Neural cell (in vitro differentiated cells): ENCODE measurements around the gene HDAC4.

Experiments
- CTCF ChIP-seq: fragments of 450-650 bp; IDR thresholded peaks from 2 replicates; pipeline ENCODE4 v1.5.1; 2014; ENCODE audit warnings: antibody characterized with exemption, mild to moderate bottlenecking, moderate library complexity; ENCODE audit not compliant: poor library complexity, severe bottlenecking
- EP300 ChIP-seq: fragments of 450-650 bp; conservative IDR thresholded peaks from 2 replicates; pipeline ENCODE4 v1.6.1; 2014; ENCODE audit warnings: antibody characterized with exemption, mild to moderate bottlenecking, moderate library complexity; ENCODE audit not compliant: poor library complexity, severe bottlenecking
- EZH2 ChIP-seq: fragments of 200-600, 300-800 bp; shearing (Covaris generic), sonication (generic); IDR thresholded peaks from 2 replicates; pipeline ENCODE4 v1.6.1; 2014; ENCODE audit warnings: antibody characterized with exemption, low read length, borderline replicate concordance, mild to moderate bottlenecking; ENCODE audit not compliant: insufficient read depth, poor library complexity, severe bottlenecking
- MXI1 ChIP-seq: fragments of 450-650 bp; conservative IDR thresholded peaks from 2 replicates; pipeline ENCODE4 v1.6.1; 2014; ENCODE audit warnings: antibody characterized with exemption, mild to moderate bottlenecking; ENCODE audit not compliant: poor library complexity, severe bottlenecking
- TAF1 ChIP-seq: IDR thresholded peaks from 2 replicates; pipeline ENCODE4 v1.6.1; 2012; ENCODE audit warnings: low read depth
- TF ChIP-seq, protein P1 (sequence below): IDR thresholded peaks from 2 replicates; pipeline ENCODE4 v1.6.1; 2012; ENCODE audit warnings: borderline replicate concordance

DNA sequence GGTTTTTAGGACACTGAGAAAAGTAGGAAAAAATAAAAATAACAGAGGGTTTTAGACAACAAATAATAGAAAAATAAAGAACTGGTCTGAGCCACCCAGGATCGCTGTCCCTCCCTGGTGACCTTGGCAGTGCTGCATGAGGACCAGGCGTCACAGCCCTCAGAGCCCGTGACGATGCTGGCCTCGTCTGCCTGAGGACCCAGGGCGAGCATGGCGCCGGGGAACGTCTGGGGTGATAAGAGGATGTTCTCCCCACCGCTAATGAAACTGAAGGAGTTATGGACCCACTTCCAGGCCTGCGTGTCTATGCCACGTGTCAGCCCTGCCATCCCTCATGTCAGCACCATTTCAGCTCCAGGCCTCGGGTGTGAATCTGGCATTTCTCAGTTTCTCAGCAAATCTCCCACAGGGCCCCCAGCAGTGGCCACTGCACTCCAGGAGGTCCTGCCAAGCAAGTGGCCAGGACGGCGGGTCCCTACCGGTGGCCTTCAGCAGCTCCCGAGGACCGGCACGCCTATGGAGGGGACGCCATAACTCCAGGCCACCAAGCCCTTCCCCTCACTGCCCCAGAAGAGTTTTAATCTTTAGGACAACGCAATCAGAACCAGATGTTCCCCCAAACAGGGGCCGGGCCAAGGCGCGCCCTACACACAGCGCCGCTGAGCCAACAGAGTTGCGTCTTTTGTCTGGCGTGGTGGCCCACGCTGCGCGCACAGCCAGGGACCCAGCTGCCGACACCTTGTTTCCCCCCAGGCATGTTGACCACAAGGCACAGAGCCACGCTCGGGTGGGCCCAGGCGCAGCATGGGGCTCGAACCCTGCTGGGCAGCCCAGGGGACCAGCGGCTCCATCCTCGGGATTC is 373.2 kb downstream of the HDAC4 start:
- TF ChIP-seq CTCF (no peak), MXI1 (no peak), EP300 (no peak), TAF1 (no peak), EZH2 (no peak)
- TF ChIP-seq, protein P1, sequence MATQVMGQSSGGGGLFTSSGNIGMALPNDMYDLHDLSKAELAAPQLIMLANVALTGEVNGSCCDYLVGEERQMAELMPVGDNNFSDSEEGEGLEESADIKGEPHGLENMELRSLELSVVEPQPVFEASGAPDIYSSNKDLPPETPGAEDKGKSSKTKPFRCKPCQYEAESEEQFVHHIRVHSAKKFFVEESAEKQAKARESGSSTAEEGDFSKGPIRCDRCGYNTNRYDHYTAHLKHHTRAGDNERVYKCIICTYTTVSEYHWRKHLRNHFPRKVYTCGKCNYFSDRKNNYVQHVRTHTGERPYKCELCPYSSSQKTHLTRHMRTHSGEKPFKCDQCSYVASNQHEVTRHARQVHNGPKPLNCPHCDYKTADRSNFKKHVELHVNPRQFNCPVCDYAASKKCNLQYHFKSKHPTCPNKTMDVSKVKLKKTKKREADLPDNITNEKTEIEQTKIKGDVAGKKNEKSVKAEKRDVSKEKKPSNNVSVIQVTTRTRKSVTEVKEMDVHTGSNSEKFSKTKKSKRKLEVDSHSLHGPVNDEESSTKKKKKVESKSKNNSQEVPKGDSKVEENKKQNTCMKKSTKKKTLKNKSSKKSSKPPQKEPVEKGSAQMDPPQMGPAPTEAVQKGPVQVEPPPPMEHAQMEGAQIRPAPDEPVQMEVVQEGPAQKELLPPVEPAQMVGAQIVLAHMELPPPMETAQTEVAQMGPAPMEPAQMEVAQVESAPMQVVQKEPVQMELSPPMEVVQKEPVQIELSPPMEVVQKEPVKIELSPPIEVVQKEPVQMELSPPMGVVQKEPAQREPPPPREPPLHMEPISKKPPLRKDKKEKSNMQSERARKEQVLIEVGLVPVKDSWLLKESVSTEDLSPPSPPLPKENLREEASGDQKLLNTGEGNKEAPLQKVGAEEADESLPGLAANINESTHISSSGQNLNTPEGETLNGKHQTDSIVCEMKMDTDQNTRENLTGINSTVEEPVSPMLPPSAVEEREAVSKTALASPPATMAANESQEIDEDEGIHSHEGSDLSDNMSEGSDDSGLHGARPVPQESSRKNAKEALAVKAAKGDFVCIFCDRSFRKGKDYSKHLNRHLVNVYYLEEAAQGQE = no peak
